ENCODE measurements around the gene EXOC3L4.

EXOC3L4 gene

DNA sequence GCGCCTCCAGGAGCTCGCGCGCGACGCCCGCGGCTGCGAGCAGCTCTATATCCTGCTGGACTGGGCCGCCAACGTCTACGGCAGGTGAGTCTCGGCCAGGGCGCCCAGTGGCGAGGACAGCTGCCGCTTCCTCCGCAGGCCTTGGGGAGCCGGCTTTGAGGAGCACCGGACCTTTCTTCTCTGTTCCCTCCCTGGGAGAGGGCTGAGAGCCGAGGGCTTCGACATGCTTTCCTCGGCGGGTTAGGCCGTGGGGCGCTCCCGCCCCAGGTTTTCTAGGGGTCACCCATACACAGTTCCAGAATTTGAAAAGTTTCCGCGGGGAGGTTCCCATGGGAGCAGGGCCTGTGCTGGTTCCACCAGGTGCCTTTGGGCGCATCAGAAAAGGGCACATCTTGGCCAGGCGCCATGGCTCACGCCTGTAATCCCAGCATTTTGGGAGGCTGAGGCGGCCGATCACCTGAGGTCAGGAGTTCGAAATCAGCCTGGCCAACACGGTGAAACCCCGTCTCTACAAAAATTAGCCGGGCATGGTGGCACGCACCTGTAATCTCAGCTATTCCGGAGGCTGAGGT is 8.2 kb downstream of the EXOC3L4 start (continued):
- no peak for TF ChIP-seq BCL11B (tag by site-specific recombination; IDR thresholded peaks at IDR 0.05; ENCODE audit: low read depth)
- no peak for TF ChIP-seq ZNF473 (tag by site-specific recombination; IDR thresholded peaks at IDR 0.05)
- TF ChIP-seq YY2 (tag by site-specific recombination; IDR thresholded peaks at IDR 0.05) = no peak
- TF ChIP-seq, protein P1, sequence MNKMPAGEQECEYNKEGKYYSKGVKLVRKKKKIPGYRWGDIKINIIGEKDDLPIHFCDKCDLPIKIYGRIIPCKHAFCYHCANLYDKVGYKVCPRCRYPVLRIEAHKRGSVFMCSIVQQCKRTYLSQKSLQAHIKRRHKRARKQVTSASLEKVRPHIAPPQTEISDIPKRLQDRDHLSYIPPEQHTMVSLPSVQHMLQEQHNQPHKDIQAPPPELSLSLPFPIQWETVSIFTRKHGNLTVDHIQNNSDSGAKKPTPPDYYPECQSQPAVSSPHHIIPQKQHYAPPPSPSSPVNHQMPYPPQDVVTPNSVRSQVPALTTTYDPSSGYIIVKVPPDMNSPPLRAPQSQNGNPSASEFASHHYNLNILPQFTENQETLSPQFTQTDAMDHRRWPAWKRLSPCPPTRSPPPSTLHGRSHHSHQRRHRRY (tag by site-specific recombination; IDR thresholded peaks at IDR 0.05) = no peak

GRCh38 chr14:103103461-103104388 is 9.2 kb downstream of the EXOC3L4 start:
- H3K4me3 ChIP-seq (ENCODE audit: low read depth, low read length) = peak overlapping the region; percentile 33
- POLR2A ChIA-PET = interaction anchor here (0.6 kb wide), 2 partner anchors 178 to 219 kb away, joined by 3 to 4 read pairs; no protein-coding TSS in a partner anchor
- 0 out of 2 replicates have a peak, but pooled peaks cover 2% of the 10 kb centered on the region for H3K4me1 ChIP-seq (ENCODE audit: control insufficient read depth, insufficient read depth, low read length)
- no peaks in the 10 kb centered on the region for H3K36me3 ChIP-seq (ENCODE audit: control insufficient read depth in 2 of 2, insufficient read depth in 1 of 2, low read length in 2 of 2)
- CTCF ChIA-PET = interaction anchor here (0.6 to 4.6 kb wide), 21 partner anchors 8 to 1341 kb away, joined by 3 to 80 read pairs (median 10); partner anchors contain the start of genes EXOC3L4 and TNFAIP2
- no peak overlapping the region for H3K27ac ChIP-seq (ENCODE audit: extremely low read depth, low read depth, low read length)
- H3K9me3 ChIP-seq (ENCODE audit: control insufficient read depth, insufficient read depth, low read depth, low read length) = no peaks in the 10 kb centered on the region
- TF ChIP-seq ZNF302 (tag by site-specific recombination; IDR thresholded peaks at IDR 0.05; ENCODE audit: low read depth) = no peak
- TF ChIP-seq OVOL3 (tag by site-specific recombination; IDR thresholded peaks at IDR 0.05) = no peak
- TF ChIP-seq PRDM2 (tag by site-specific recombination; IDR thresholded peaks at IDR 0.05; ENCODE audit: borderline replicate concordance) = no peak
- TF ChIP-seq, protein P2, sequence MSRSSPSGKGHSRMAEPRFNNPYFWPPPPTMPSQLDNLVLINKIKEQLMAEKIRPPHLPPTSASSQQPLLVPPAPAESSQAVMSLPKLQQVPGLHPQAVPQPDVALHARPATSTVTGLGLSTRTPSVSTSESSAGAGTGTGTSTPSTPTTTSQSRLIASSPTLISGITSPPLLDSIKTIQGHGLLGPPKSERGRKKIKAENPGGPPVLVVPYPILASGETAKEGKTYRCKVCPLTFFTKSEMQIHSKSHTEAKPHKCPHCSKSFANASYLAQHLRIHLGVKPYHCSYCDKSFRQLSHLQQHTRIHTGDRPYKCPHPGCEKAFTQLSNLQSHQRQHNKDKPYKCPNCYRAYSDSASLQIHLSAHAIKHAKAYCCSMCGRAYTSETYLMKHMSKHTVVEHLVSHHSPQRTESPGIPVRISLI (tag by site-specific recombination; IDR thresholded peaks at IDR 0.05) = no peak
- TF ChIP-seq ZNF558 (tag by site-specific recombination; IDR thresholded peaks at IDR 0.05) = no peak
- no peak for TF ChIP-seq ZFP3 (tag by site-specific recombination; IDR thresholded peaks at IDR 0.05; ENCODE audit: low read depth)
- TF ChIP-seq, protein P3, sequence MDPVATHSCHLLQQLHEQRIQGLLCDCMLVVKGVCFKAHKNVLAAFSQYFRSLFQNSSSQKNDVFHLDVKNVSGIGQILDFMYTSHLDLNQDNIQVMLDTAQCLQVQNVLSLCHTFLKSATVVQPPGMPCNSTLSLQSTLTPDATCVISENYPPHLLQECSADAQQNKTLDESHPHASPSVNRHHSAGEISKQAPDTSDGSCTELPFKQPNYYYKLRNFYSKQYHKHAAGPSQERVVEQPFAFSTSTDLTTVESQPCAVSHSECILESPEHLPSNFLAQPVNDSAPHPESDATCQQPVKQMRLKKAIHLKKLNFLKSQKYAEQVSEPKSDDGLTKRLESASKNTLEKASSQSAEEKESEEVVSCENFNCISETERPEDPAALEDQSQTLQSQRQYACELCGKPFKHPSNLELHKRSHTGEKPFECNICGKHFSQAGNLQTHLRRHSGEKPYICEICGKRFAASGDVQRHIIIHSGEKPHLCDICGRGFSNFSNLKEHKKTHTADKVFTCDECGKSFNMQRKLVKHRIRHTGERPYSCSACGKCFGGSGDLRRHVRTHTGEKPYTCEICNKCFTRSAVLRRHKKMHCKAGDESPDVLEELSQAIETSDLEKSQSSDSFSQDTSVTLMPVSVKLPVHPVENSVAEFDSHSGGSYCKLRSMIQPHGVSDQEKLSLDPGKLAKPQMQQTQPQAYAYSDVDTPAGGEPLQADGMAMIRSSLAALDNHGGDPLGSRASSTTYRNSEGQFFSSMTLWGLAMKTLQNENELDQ (tag by site-specific recombination; IDR thresholded peaks at IDR 0.05; ENCODE audit: low read depth) = no peak
- TF ChIP-seq ZNF239 (tag by site-specific recombination; IDR thresholded peaks at IDR 0.05) = no peak
- TF ChIP-seq, protein P1 (tag by site-specific recombination; IDR thresholded peaks at IDR 0.05) = no peak
- TF ChIP-seq ZNF350 (tag by site-specific recombination; IDR thresholded peaks at IDR 0.05) = no peak
- TF ChIP-seq ZNF2 (tag by site-specific recombination; IDR thresholded peaks at IDR 0.05) = no peak
- TF ChIP-seq ZNF776 (tag by site-specific recombination; IDR thresholded peaks at IDR 0.05; ENCODE audit: borderline replicate concordance) = no peak
- TF ChIP-seq MZF1 (tag by site-specific recombination; IDR thresholded peaks at IDR 0.05; ENCODE audit: borderline replicate concordance) = no peak
- TF ChIP-seq ZNF37A (tag by site-specific recombination; IDR thresholded peaks at IDR 0.05) = no peak
- TF ChIP-seq ZNF660 (tag by site-specific recombination; IDR thresholded peaks at IDR 0.05) = no peak
- TF ChIP-seq, protein P4, sequence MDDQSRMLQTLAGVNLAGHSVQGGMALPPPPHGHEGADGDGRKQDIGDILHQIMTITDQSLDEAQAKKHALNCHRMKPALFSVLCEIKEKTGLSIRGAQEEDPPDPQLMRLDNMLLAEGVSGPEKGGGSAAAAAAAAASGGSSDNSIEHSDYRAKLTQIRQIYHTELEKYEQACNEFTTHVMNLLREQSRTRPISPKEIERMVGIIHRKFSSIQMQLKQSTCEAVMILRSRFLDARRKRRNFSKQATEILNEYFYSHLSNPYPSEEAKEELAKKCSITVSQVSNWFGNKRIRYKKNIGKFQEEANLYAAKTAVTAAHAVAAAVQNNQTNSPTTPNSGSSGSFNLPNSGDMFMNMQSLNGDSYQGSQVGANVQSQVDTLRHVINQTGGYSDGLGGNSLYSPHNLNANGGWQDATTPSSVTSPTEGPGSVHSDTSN (CRISPR knock-in tag; IDR thresholded peaks at IDR 0.05) = no peak
- no peak for TF ChIP-seq ZNF791 (tag by site-specific recombination; IDR thresholded peaks at IDR 0.05)
- TF ChIP-seq RBAK (tag by site-specific recombination; IDR thresholded peaks at IDR 0.05) = no peak
